Measurements from ENCODE around the gene RHOA. TPM values are rescaled to one million over a fixed set of nuclear protein-coding genes. Genes with fewer than 3 reads are reported as not detected.

Gene RHOA
- total RNA-seq = 100 to 1,000 TPM; 342 to 372 (median 370) TPM
- total RNA-seq (2013) = 289 TPM

DNA sequence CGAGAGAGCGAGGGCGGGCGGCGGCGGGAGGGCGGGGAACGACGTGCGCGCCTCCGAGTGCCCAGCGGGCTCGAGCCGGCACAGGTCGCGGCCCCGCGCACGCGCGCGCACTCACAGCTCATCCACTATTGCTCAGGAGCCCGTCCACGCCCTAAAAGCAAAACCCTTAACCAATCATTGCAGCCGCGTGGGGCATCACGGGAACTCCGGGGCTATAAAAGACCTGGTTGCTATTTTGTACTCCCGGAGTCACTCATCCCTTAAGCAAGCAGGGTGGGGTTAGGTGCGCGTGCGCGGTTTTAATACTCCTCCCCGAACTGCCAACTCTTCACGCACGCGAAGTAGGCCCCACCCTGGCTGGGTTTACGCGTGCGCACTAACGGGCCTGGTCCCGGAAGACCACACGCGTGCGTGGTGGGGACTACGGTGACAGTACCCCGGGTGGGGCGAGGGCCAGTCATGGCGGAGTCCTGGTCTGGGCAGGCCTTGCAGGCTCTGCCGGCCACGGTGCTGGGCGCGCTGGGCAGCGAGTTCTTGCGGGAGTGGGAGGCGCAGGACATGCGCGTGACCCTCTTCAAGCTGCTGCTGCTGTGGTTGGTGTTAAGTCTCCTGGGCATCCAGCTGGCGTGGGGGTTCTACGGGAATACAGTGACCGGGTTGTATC is at the start of gene RHOA, which contains the start of gene TCTA:
Gene RHOA (minus strand): TSS at position 9 of the 664 bp plus-strand sequence. CDS start 36,387 bp downstream, outside the sequence.
Gene TCTA (plus strand): TSS at position 456 of the 664 bp plus-strand sequence. CDS start 4 bp downstream, at position 460.
- ATAC-seq (peak; percentile 79 to 91 (median 84)), DNase-seq (peak; percentile 98 to 100)
- H3K4me1 ChIP-seq (ENCODE audit: control insufficient read depth, insufficient read depth, low read length) = peaks cover 68% of the 10 kb centered on the region
- H3K36me3 ChIP-seq (ENCODE audit: control insufficient read depth, insufficient read depth, low read length) = peaks cover 6% of the 10 kb centered on the region
- H3K9me3 Mint-ChIP-seq = no peaks in the 10 kb centered on the region
- H3K4me1 Mint-ChIP-seq = peaks cover 66 to 70% of the 10 kb centered on the region in 2 donors
- WGBS (ENCODE audit: insufficient coverage) = 0% methylated on average over 62 of the region's 62 CpGs
- no peaks in the 10 kb centered on the region for H3K36me3 Mint-ChIP-seq
- H3K27ac Mint-ChIP-seq = peak within 1 kb of the TSS; percentile 97 to 99
- intact Hi-C loops (cut with micrococcal nuclease) = loop anchor here (1.0 to 2.0 kb wide), 3 partner anchors 17 to 317 kb away; partner anchors contain the start of genes NICN1, QRICH1 and USP4
- no peaks in the 10 kb centered on the region for H3K9me3 ChIP-seq (ENCODE audit: control insufficient read depth, insufficient read depth, low read length)
- TF ChIP-seq, protein P1, sequence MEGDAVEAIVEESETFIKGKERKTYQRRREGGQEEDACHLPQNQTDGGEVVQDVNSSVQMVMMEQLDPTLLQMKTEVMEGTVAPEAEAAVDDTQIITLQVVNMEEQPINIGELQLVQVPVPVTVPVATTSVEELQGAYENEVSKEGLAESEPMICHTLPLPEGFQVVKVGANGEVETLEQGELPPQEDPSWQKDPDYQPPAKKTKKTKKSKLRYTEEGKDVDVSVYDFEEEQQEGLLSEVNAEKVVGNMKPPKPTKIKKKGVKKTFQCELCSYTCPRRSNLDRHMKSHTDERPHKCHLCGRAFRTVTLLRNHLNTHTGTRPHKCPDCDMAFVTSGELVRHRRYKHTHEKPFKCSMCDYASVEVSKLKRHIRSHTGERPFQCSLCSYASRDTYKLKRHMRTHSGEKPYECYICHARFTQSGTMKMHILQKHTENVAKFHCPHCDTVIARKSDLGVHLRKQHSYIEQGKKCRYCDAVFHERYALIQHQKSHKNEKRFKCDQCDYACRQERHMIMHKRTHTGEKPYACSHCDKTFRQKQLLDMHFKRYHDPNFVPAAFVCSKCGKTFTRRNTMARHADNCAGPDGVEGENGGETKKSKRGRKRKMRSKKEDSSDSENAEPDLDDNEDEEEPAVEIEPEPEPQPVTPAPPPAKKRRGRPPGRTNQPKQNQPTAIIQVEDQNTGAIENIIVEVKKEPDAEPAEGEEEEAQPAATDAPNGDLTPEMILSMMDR (IDR thresholded peaks at IDR 0.05) = no peak
- peak within 1 kb of the TSS; percentile 77 for H3K4me3 ChIP-seq (ENCODE audit: low read length)
- H3K27me3 Mint-ChIP-seq (ENCODE audit: low read depth in 2 of 2) = no peaks in the 10 kb centered on the region
- H3K27ac ChIP-seq (ENCODE audit: low read length) = peak within 1 kb of the TSS; percentile 90
- H3K27me3 ChIP-seq (ENCODE audit: control insufficient read depth, insufficient read depth, low read length) = no peaks in the 10 kb centered on the region
- H3K4me3 Mint-ChIP-seq = peak within 1 kb of the TSS; percentile 91

DNA sequence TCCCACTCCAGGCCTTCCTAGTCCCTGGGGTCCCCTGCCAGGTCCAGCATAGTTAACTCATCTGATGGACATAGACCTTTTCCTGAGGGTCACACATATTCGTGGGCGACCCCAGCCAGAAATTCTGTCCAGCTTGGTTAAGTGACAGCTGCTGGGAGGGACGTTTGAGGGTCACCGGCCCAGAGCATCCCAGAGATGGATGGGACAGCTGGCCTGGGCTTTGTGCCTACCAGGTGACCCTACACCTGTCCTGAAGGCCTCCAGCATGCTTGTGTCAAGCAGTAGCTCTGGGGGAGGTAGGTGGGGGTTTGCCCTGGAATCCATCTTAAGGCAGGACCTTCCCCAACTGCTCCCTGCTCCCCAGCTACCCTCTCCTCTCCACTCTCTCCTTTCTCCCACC is 49.2 kb upstream of the RHOA start:
- TF ChIP-seq, protein P1 (IDR thresholded peaks at IDR 0.05) = no peak
- ATAC-seq (no peak), DNase-seq (no peak)
- Mint-ChIP-seq H3K4me3 (no peak overlapping the region), H3K4me1 (no peaks in the 10 kb centered on the region), H3K36me3 (no peaks in the 10 kb centered on the region), H3K27me3 (ENCODE audit: low read depth in 2 of 2) (no peaks in the 10 kb centered on the region), H3K27ac (no peak overlapping the region), H3K9me3 (no peaks in the 10 kb centered on the region)
- no peaks in the 10 kb centered on the region for H3K27me3 ChIP-seq (ENCODE audit: control insufficient read depth, insufficient read depth, low read length)
- no peaks in the 10 kb centered on the region for H3K4me1 ChIP-seq (ENCODE audit: control insufficient read depth, insufficient read depth, low read length)
- no peak overlapping the region for H3K4me3 ChIP-seq (ENCODE audit: low read length)
- WGBS (ENCODE audit: insufficient coverage) = 79% methylated on average over 4 of the region's 4 CpGs
- no peaks in the 10 kb centered on the region for H3K9me3 ChIP-seq (ENCODE audit: control insufficient read depth, insufficient read depth, low read length)
- intact Hi-C loops (cut with micrococcal nuclease) = no loop called here
- H3K36me3 ChIP-seq (ENCODE audit: control insufficient read depth, insufficient read depth, low read length) = no peaks in the 10 kb centered on the region
- no peak overlapping the region for H3K27ac ChIP-seq (ENCODE audit: low read length)

GRCh38 chr3:49460188-49460890 is 48.6 kb upstream of the RHOA start:
- whole genome bisulfite sequencing (ENCODE audit: insufficient coverage) = 100% methylated on average over 2 of the region's 2 CpGs
- TF ChIP-seq, protein P1 (IDR thresholded peaks at IDR 0.05) = no peak
- H3K36me3 Mint-ChIP-seq = no peaks in the 10 kb centered on the region
- Histone ChIP-seq H3K4me1 (ENCODE audit: control insufficient read depth, insufficient read depth, low read length) (no peaks in the 10 kb centered on the region), H3K36me3 (ENCODE audit: control insufficient read depth, insufficient read depth, low read length) (no peaks in the 10 kb centered on the region), H3K9me3 (ENCODE audit: control insufficient read depth, insufficient read depth, low read length) (no peaks in the 10 kb centered on the region), H3K27me3 (ENCODE audit: control insufficient read depth, insufficient read depth, low read length) (no peaks in the 10 kb centered on the region), H3K4me3 (ENCODE audit: low read length) (no peak overlapping the region), H3K27ac (ENCODE audit: low read length) (no peak overlapping the region)
- ATAC-seq (no peak), DNase-seq (no peak)
- H3K27me3 Mint-ChIP-seq (ENCODE audit: low read depth in 2 of 2) = no peaks in the 10 kb centered on the region
- H3K27ac Mint-ChIP-seq = no peak overlapping the region
- intact Hi-C loops (cut with micrococcal nuclease) = no loop called here
- H3K9me3 Mint-ChIP-seq = no peaks in the 10 kb centered on the region
- H3K4me3 Mint-ChIP-seq = no peak overlapping the region
- H3K4me1 Mint-ChIP-seq = no peaks in the 10 kb centered on the region
